Thyroid gland (tissue), 4 donors: ENCODE data around the gene TRABD2A. TPM values are rescaled to one million over a fixed set of nuclear protein-coding genes. Genes with fewer than 3 reads are reported as not detected.

Experiments used
- DNase-seq, 2 donors: peaks; one replicate each; pipeline ENCODE4 v3.0.0-alpha.2; 2019
- H3K27ac ChIP-seq, 3 donors: fragments of 200-600 bp; sonication (generic); 1 replicate in 2 of 3; 2 replicates in 1 of 3; pipeline ENCODE4 v1.5.1; 2016 to 2019; ENCODE audit warnings: mild to moderate bottlenecking in 1 of 3, moderate library complexity in 1 of 3
- H3K27me3 ChIP-seq: fragments of 200-600 bp; sonication (generic); one replicate; pipeline ENCODE4 v1.5.1; 2019
- H3K36me3 ChIP-seq, 2 donors: fragments of 200-600 bp; sonication (generic); one replicate each; pipeline ENCODE4 v1.5.1; 2016 to 2019
- H3K4me1 ChIP-seq, 2 donors: fragments of 200-600 bp; sonication (generic); one replicate each; pipeline ENCODE4 v1.5.1; 2017 to 2019
- H3K4me3 ChIP-seq, 3 donors: fragments of 200-600 bp; sonication (generic); replicated peaks in 1 of 3; 1 replicate in 2 of 3; 2 replicates in 1 of 3; pipeline ENCODE4 v1.5.1; 2016; ENCODE audit warnings: mild to moderate bottlenecking in 1 of 3
- H3K9me3 ChIP-seq: fragments of 200-600 bp; sonication (generic); one replicate; pipeline ENCODE4 v1.5.1; 2017
- CTCF ChIP-seq, 6 experiments: fragments of 200-600 bp in 3 of 6; fragments of 450-650 bp in 3 of 6; sonication (generic) in 3 of 6; IDR thresholded peaks; one replicate each; pipeline ENCODE4 v1.5.1; 2016 to 2019; ENCODE audit warnings: antibody characterized with exemption in 6 of 6, mild to moderate bottlenecking in 2 of 6, inconsistent platforms in 1 of 6, moderate library complexity in 1 of 6
- POLR2A ChIP-seq, 2 donors: fragments of 450-650 bp; IDR thresholded peaks; one replicate each; pipeline ENCODE4 v1.6.1; 2017; ENCODE audit warnings: antibody characterized with exemption in 2 of 2, mild to moderate bottlenecking in 2 of 2, moderate library complexity in 1 of 2
- WGBS, 2 donors: methylation state at CpG; one replicate each; pipeline ENCODE4 v1.1.5; 2017; 5-methylcytosine and 5-hydroxymethylcytosine counted together
- intact Hi-C: fragments of 100-400 bp; cut with DNase I; formaldehyde crosslinking; loops from one replicate; pipeline ENCODE4 v1.15.1; 2023
- total RNA-seq, 4 donors: library from RNA; depleted of rRNA; stranded (reverse); fragments of >200 nt; gene quantifications; one replicate each; pipeline ENCODE4 v1.2.3, GENCODE V29; 2016

The TRABD2A gene
- total RNA-seq, 4 donors from 2014 or later, result 0.20 to 1.9 TPM; not detected in 2

- Histone ChIP-seq H3K36me3 (no peaks in the 10 kb centered on the region), H3K27me3 (no peaks in the 10 kb centered on the region), H3K27ac (no peak overlapping the region), H3K4me1 (no peaks in the 10 kb centered on the region), H3K9me3 (no peaks in the 10 kb centered on the region), H3K4me3 (no peak overlapping the region)
- no peak for DNase-seq
- intact Hi-C loops, result no loop called here
- TF ChIP-seq POLR2A (IDR thresholded peaks at IDR 0.05) (no peak), CTCF (IDR thresholded peaks at IDR 0.05) (no peak)
- WGBS, 2 donors, result 96 to 98% methylated on average over 6 of the region's 6 CpGs
These were observed 87.9 kb downstream of the TRABD2A start for GRCh38 chr2:84792856-84793522.

GRCh38 chr2:84788498-84788897 lies 92.4 kb downstream of the TRABD2A start:
- intact Hi-C loops, result no loop called here
- DNase-seq, result no peak
- Histone ChIP-seq H3K36me3 (no peaks in the 10 kb centered on the region), H3K4me3 (no peak overlapping the region), H3K27me3 (no peaks in the 10 kb centered on the region), H3K4me1 (no peaks in the 10 kb centered on the region), H3K27ac (no peak overlapping the region), H3K9me3 (no peaks in the 10 kb centered on the region)
- TF ChIP-seq CTCF (IDR thresholded peaks at IDR 0.05) (no peak), POLR2A (IDR thresholded peaks at IDR 0.05) (no peak)
- WGBS, 2 donors, result 80 to 84% methylated on average over 3 of the region's 3 CpGs

GRCh38 chr2:84788027-84788426 lies 92.9 kb downstream of the TRABD2A start:
- Histone ChIP-seq H3K9me3 (no peaks in the 10 kb centered on the region), H3K4me3 (no peak overlapping the region), H3K27ac (no peak overlapping the region), H3K27me3 (no peaks in the 10 kb centered on the region), H3K4me1 (no peaks in the 10 kb centered on the region), H3K36me3 (no peaks in the 10 kb centered on the region)
- intact Hi-C loops, result no loop called here
- no peak for DNase-seq
- 44 to 93% methylated on average over 1 of the region's 1 CpG for WGBS, 2 donors
- no peak for TF ChIP-seq CTCF (IDR thresholded peaks at IDR 0.05)
- no peak for TF ChIP-seq POLR2A (IDR thresholded peaks at IDR 0.05)

GRCh38 chr2:84786601-84787000 lies 94.3 kb downstream of the TRABD2A start:
- intact Hi-C loops, result no loop called here
- Histone ChIP-seq H3K4me3 (no peak overlapping the region), H3K27me3 (no peaks in the 10 kb centered on the region), H3K36me3 (no peaks in the 10 kb centered on the region), H3K9me3 (no peaks in the 10 kb centered on the region), H3K4me1 (peaks cover 0 to 14% of the 10 kb centered on the region in 2 donors), H3K27ac (no peak overlapping the region)
- DNase-seq, result no peak
- TF ChIP-seq POLR2A (IDR thresholded peaks at IDR 0.05), result no peak
- no peak for TF ChIP-seq CTCF (IDR thresholded peaks at IDR 0.05)

- Histone ChIP-seq H3K4me3 (no peak overlapping the region), H3K4me1 (peaks cover 0 to 15% of the 10 kb centered on the region in 2 donors), H3K9me3 (no peaks in the 10 kb centered on the region), H3K27ac (no peak overlapping the region), H3K36me3 (no peaks in the 10 kb centered on the region), H3K27me3 (no peaks in the 10 kb centered on the region)
- DNase-seq, result no peak
- intact Hi-C loops, result no loop called here
- 94 to 95% methylated on average over 4 of the region's 4 CpGs for WGBS, 2 donors
- TF ChIP-seq CTCF (IDR thresholded peaks at IDR 0.05), result no peak
- no peak for TF ChIP-seq POLR2A (IDR thresholded peaks at IDR 0.05)
These were observed 94.9 kb downstream of the TRABD2A start for GRCh38 chr2:84785950-84786349.
